Activated naive CD4-positive, alpha-beta T cell treated with anti-CD3 and anti-CD28 coated beads for 36 hours (primary cell): ENCODE data around the gene PLCL2. TPM values are rescaled to one million over a fixed set of nuclear protein-coding genes. Genes with fewer than 3 reads are reported as not detected.
A peak's percentile ranks its signal among the peaks of the same experiment; 100 is the strongest.

Source experiments
- CTCF ChIA-PET: fragments of 350-600 bp; sonication (Branson Sonifier 250); formaldehyde crosslinking; loops from one replicate; lab custom pipeline; 2021; ENCODE audit warnings: antibody characterized with exemption; lab: Charles Lee
- DNase-seq: peaks from one replicate; pipeline ENCODE4 v3.0.0-alpha.2; 2020
- H3K27ac Mint-ChIP-seq: one replicate; pipeline ENCODE4 v1.8.0; 2021; ENCODE audit warnings: mild to moderate bottlenecking, mixed read lengths
- H3K27me3 Mint-ChIP-seq: one replicate; pipeline ENCODE4 v1.8.0; 2021; ENCODE audit warnings: low read depth, mixed read lengths
- H3K36me3 Mint-ChIP-seq: one replicate; pipeline ENCODE4 v1.8.0; 2021; ENCODE audit warnings: low read depth, mixed read lengths
- H3K4me1 Mint-ChIP-seq: one replicate; pipeline ENCODE4 v1.8.0; 2021; ENCODE audit warnings: low read depth, mixed read lengths
- H3K4me3 Mint-ChIP-seq: one replicate; pipeline ENCODE4 v1.8.0; 2021; ENCODE audit warnings: mild to moderate bottlenecking, moderate library complexity, mixed read lengths
- H3K9me3 Mint-ChIP-seq: one replicate; pipeline ENCODE4 v1.8.0; 2021; ENCODE audit warnings: mixed read lengths
- intact Hi-C: fragments of 100-400 bp; cut with micrococcal nuclease; formaldehyde crosslinking; loops from one replicate; pipeline ENCODE4 v1.15.1; 2023
- total RNA-seq, 2 experiments: library from RNA; stranded (reverse); gene quantifications; one replicate each; pipeline ENCODE4 v1.2.3, GENCODE V29; 2021

The PLCL2 gene
- total RNA-seq, 2 experiments from 2014 or later: 19.9 to 20.5 TPM

GRCh38 chr3:16910207-16910606 lies 25.5 kb downstream of the PLCL2 start:
- no peak for DNase-seq
- CTCF ChIA-PET: no interaction called here
- Mint-ChIP-seq H3K27me3 (no peaks in the 10 kb centered on the region), H3K9me3 (no peaks in the 10 kb centered on the region), H3K4me3 (no peak overlapping the region), H3K36me3 (no peaks in the 10 kb centered on the region), H3K4me1 (peaks cover 70% of the 10 kb centered on the region), H3K27ac (no peak overlapping the region)
- intact Hi-C loops: loop anchor here (10.0 kb wide), 1 partner anchor 1645 kb away; no protein-coding TSS in a partner anchor

GRCh38 chr3:16911916-16912315 lies 27.2 kb downstream of the PLCL2 start:
- DNase-seq: no peak
- Mint-ChIP-seq H3K4me3 (no peak overlapping the region), H3K27ac (peak overlapping the region; percentile 20), H3K27me3 (no peaks in the 10 kb centered on the region), H3K4me1 (peaks cover 74% of the 10 kb centered on the region), H3K9me3 (no peaks in the 10 kb centered on the region), H3K36me3 (no peaks in the 10 kb centered on the region)
- CTCF ChIA-PET: interaction anchor here (1.3 kb wide), 1 partner anchor 83 kb away, joined by 3 read pairs; no protein-coding TSS in a partner anchor
- intact Hi-C loops: loop anchor here (2.0 to 10.0 kb wide), 2 partner anchors 15 to 1643 kb away; no protein-coding TSS in a partner anchor

GRCh38 chr3:16912400-16913263 lies 27.9 kb downstream of the PLCL2 start:
- CTCF ChIA-PET: no interaction called here
- Mint-ChIP-seq H3K36me3 (no peaks in the 10 kb centered on the region), H3K27me3 (no peaks in the 10 kb centered on the region), H3K4me1 (peaks cover 77% of the 10 kb centered on the region), H3K4me3 (no peak overlapping the region), H3K9me3 (no peaks in the 10 kb centered on the region), H3K27ac (peak overlapping the region; percentile 57)
- no peak for DNase-seq
- intact Hi-C loops: loop anchor here (2.0 to 10.0 kb wide), 2 partner anchors 16 to 1642 kb away; no protein-coding TSS in a partner anchor

- DNase-seq: no peak
- intact Hi-C loops: loop anchor here (2.0 to 10.0 kb wide), 2 partner anchors 16 to 1642 kb away; no protein-coding TSS in a partner anchor
- Mint-ChIP-seq H3K27me3 (no peaks in the 10 kb centered on the region), H3K36me3 (no peaks in the 10 kb centered on the region), H3K27ac (peak overlapping the region; percentile 57), H3K9me3 (no peaks in the 10 kb centered on the region), H3K4me3 (no peak overlapping the region), H3K4me1 (peaks cover 79% of the 10 kb centered on the region)
- CTCF ChIA-PET: no interaction called here
Measured at GRCh38 chr3:16913264-16913580, 28.5 kb downstream of the PLCL2 start.

GRCh38 chr3:16916840-16917239 lies 32.1 kb downstream of the PLCL2 start:
- intact Hi-C loops: loop anchor here (1.0 to 10.0 kb wide), 4 partner anchors 13 to 1638 kb away; no protein-coding TSS in a partner anchor
- peak; percentile 45 for DNase-seq
- Mint-ChIP-seq H3K9me3 (no peaks in the 10 kb centered on the region), H3K27me3 (no peaks in the 10 kb centered on the region), H3K4me3 (peak overlapping the region; percentile 60), H3K4me1 (peaks cover 73% of the 10 kb centered on the region), H3K27ac (peak overlapping the region; percentile 68), H3K36me3 (no peaks in the 10 kb centered on the region)
- CTCF ChIA-PET: interaction anchor here (1.3 kb wide), 1 partner anchor 108 kb away, joined by 3 read pairs; no protein-coding TSS in a partner anchor

- peak overlapping the region; percentile 68 for H3K27ac Mint-ChIP-seq
- H3K9me3 Mint-ChIP-seq: no peaks in the 10 kb centered on the region
- H3K4me3 Mint-ChIP-seq: no peak overlapping the region
- peak; percentile 37 for DNase-seq
- intact Hi-C loops: loop anchor here (1.0 to 10.0 kb wide), 4 partner anchors 13 to 1637 kb away; no protein-coding TSS in a partner anchor
- H3K36me3 Mint-ChIP-seq: no peaks in the 10 kb centered on the region
- H3K27me3 Mint-ChIP-seq: no peaks in the 10 kb centered on the region
- CTCF ChIA-PET: no interaction called here
- peaks cover 70% of the 10 kb centered on the region for H3K4me1 Mint-ChIP-seq
Measured at GRCh38 chr3:16917256-16917935, 32.6 kb downstream of the PLCL2 start.

- CTCF ChIA-PET: interaction anchor here (0.7 kb wide), 1 partner anchor 25 kb away, joined by 3 read pairs; no protein-coding TSS in a partner anchor
- DNase-seq: no peak
- Mint-ChIP-seq H3K4me3 (no peak overlapping the region), H3K27ac (peak overlapping the region; percentile 9), H3K27me3 (no peaks in the 10 kb centered on the region), H3K36me3 (no peaks in the 10 kb centered on the region), H3K4me1 (peaks cover 65% of the 10 kb centered on the region), H3K9me3 (no peaks in the 10 kb centered on the region)
- intact Hi-C loops: loop anchor here (1.0 to 10.0 kb wide), 4 partner anchors 14 to 1637 kb away; no protein-coding TSS in a partner anchor
Measured at GRCh38 chr3:16917980-16918682, 33.4 kb downstream of the PLCL2 start.

- no peak for DNase-seq
Measured at GRCh38 chr3:16918683-16919025, 33.9 kb downstream of the PLCL2 start.

GRCh38 chr3:16923112-16923511 lies 38.4 kb downstream of the PLCL2 start:
- peaks cover 1% of the 10 kb centered on the region for H3K9me3 Mint-ChIP-seq
- H3K36me3 Mint-ChIP-seq: no peaks in the 10 kb centered on the region
- CTCF ChIA-PET: interaction anchor here (1.0 kb wide), 1 partner anchor 15 kb away, joined by 3 read pairs; no protein-coding TSS in a partner anchor
- H3K27ac Mint-ChIP-seq: no peak overlapping the region
- peaks cover 60% of the 10 kb centered on the region for H3K4me1 Mint-ChIP-seq
- no peak overlapping the region for H3K4me3 Mint-ChIP-seq
- no peak for DNase-seq
- intact Hi-C loops: no loop called here
- no peaks in the 10 kb centered on the region for H3K27me3 Mint-ChIP-seq

More at GRCh38 chr3:16918683-16919025, 33.9 kb downstream of the PLCL2 start:
- H3K4me3 Mint-ChIP-seq: no peak overlapping the region
- CTCF ChIA-PET: interaction anchor here (0.7 kb wide), 1 partner anchor 25 kb away, joined by 3 read pairs; no protein-coding TSS in a partner anchor
- no peak overlapping the region for H3K27ac Mint-ChIP-seq
- no peaks in the 10 kb centered on the region for H3K36me3 Mint-ChIP-seq
- no peaks in the 10 kb centered on the region for H3K27me3 Mint-ChIP-seq
- intact Hi-C loops: loop anchor here (10.0 kb wide), 1 partner anchor 1636 kb away; no protein-coding TSS in a partner anchor
- no peaks in the 10 kb centered on the region for H3K9me3 Mint-ChIP-seq
- H3K4me1 Mint-ChIP-seq: peaks cover 69% of the 10 kb centered on the region

DNA sequence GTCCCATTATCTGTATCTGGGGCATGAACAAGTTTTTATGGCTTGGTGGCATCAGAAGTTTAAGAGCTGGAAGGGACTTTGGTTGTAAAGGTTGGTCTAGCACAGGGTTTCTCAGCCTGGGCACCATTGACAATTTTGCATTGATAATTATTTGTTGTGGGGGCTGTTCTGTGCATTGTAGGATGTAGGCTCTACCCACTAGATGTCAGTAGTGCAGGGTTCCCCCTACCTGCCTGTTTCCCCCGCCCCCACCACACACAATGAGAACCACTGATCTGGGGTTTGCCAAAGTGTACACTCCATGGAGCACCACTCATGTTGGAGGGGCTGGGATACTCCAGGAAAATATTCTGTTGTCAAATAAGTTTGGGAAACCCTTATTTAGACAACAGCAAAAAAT lies 42.7 kb downstream of the PLCL2 start:
- Mint-ChIP-seq H3K4me3 (no peak overlapping the region), H3K27ac (no peak overlapping the region), H3K36me3 (no peaks in the 10 kb centered on the region), H3K27me3 (no peaks in the 10 kb centered on the region), H3K9me3 (peaks cover 1% of the 10 kb centered on the region), H3K4me1 (peaks cover 74% of the 10 kb centered on the region)
- CTCF ChIA-PET: interaction anchor here (0.6 to 1.8 kb wide), 6 partner anchors 13 to 724 kb away, joined by 3 to 6 read pairs (median 3); no protein-coding TSS in a partner anchor
- DNase-seq: no peak
- intact Hi-C loops: no loop called here

GRCh38 chr3:16928386-16929132 lies 43.8 kb downstream of the PLCL2 start:
- H3K4me1 Mint-ChIP-seq: peaks cover 79% of the 10 kb centered on the region
- H3K9me3 Mint-ChIP-seq: peaks cover 1% of the 10 kb centered on the region
- peaks cover 1% of the 10 kb centered on the region for H3K36me3 Mint-ChIP-seq
- no peak overlapping the region for H3K4me3 Mint-ChIP-seq
- CTCF ChIA-PET: interaction anchor here (0.6 to 1.8 kb wide), 4 partner anchors 20 to 1474 kb away, joined by 3 to 6 read pairs (median 4); no protein-coding TSS in a partner anchor
- no peak overlapping the region for H3K27ac Mint-ChIP-seq
- intact Hi-C loops: no loop called here
- DNase-seq: no peak
- H3K27me3 Mint-ChIP-seq: no peaks in the 10 kb centered on the region
